HFFc6 (cell line): ENCODE data around the gene ERI3. TPM values are rescaled to one million over a fixed set of nuclear protein-coding genes. Genes with fewer than 3 reads are reported as not detected.

Experiments
- DNase-seq: peaks from one replicate; pipeline ENCODE4 v3.0.0-alpha.2; 2018
- H3K27ac Mint-ChIP-seq: 2 replicates; pipeline ENCODE4 v1.8.0; 2020; ENCODE audit warnings: mild to moderate bottlenecking, mixed read lengths
- H3K27me3 Mint-ChIP-seq: 2 replicates; pipeline ENCODE4 v1.8.0; 2021; ENCODE audit warnings: mild to moderate bottlenecking, moderate library complexity, mixed read lengths; ENCODE audit not compliant: insufficient read depth
- H3K36me3 Mint-ChIP-seq: 2 replicates; pipeline ENCODE4 v1.8.0; 2021; ENCODE audit warnings: low read depth, mixed read lengths
- H3K4me1 Mint-ChIP-seq: 2 replicates; pipeline ENCODE4 v1.8.0; 2020; ENCODE audit warnings: low read depth, mixed read lengths
- H3K4me3 Mint-ChIP-seq: 2 replicates; pipeline ENCODE4 v1.8.0; 2020; ENCODE audit warnings: mild to moderate bottlenecking, moderate library complexity, mixed read lengths
- H3K9me3 Mint-ChIP-seq: 2 replicates; pipeline ENCODE4 v1.8.0; 2020; ENCODE audit warnings: mild to moderate bottlenecking, mixed read lengths
- CTCF ChIP-seq: fragments of 200-600 bp; sonication (generic); IDR thresholded peaks from 2 replicates; pipeline ENCODE4 v1.5.0; 2021; ENCODE audit warnings: antibody characterized with exemption, mild to moderate bottlenecking
- total RNA-seq, 6 experiments: library from RNA; stranded (reverse); fragmentation: NEBNext Ultra II Directional; extraction: Animal tissue kit (Norgen Biotek cat#: 25700); gene quantifications; 2 replicates in 1 of 6; 3 replicates in 5 of 6; pipeline ENCODE4 v1.2.3, GENCODE V29; 2021

Gene ERI3
- total RNA-seq, 6 experiments from 2014 or later = 54.7 to 63.5 (median 58.3) TPM

- no peaks in the 10 kb centered on the region for H3K9me3 Mint-ChIP-seq
- no peak for TF ChIP-seq CTCF
- H3K4me3 Mint-ChIP-seq = no peak overlapping the region
- no peak overlapping the region for H3K27ac Mint-ChIP-seq
- DNase-seq = no peak
- no peaks in the 10 kb centered on the region for H3K36me3 Mint-ChIP-seq
- no peaks in the 10 kb centered on the region; the same call in 1 of the 2 replicates for H3K27me3 Mint-ChIP-seq
- H3K4me1 Mint-ChIP-seq = no peaks in the 10 kb centered on the region
These were observed 96.0 kb downstream of the ERI3 start for GRCh38 chr1:44259090-44259489.

GRCh38 chr1:44256762-44257554 is 98.1 kb downstream of the ERI3 start:
- no peak for DNase-seq
- H3K4me1 Mint-ChIP-seq = no peaks in the 10 kb centered on the region
- no peak overlapping the region for H3K27ac Mint-ChIP-seq
- no peak for TF ChIP-seq CTCF
- no peaks in the 10 kb centered on the region; the same call in 1 of the 2 replicates for H3K27me3 Mint-ChIP-seq
- no peaks in the 10 kb centered on the region for H3K36me3 Mint-ChIP-seq
- no peaks in the 10 kb centered on the region for H3K9me3 Mint-ChIP-seq
- H3K4me3 Mint-ChIP-seq = no peak overlapping the region

- no peaks in the 10 kb centered on the region for H3K9me3 Mint-ChIP-seq
- no peak for TF ChIP-seq CTCF
- no peaks in the 10 kb centered on the region for H3K36me3 Mint-ChIP-seq
- H3K4me3 Mint-ChIP-seq = no peak overlapping the region
- H3K4me1 Mint-ChIP-seq = no peaks in the 10 kb centered on the region
- no peak for DNase-seq
- no peak overlapping the region for H3K27ac Mint-ChIP-seq
- H3K27me3 Mint-ChIP-seq = no peaks in the 10 kb centered on the region; the same call in 1 of the 2 replicates
These were observed 100.6 kb downstream of the ERI3 start for GRCh38 chr1:44254392-44254910.

GRCh38 chr1:44251989-44252671 is 102.9 kb downstream of the ERI3 start:
- no peak for DNase-seq
- H3K4me3 Mint-ChIP-seq = no peak overlapping the region
- no peaks in the 10 kb centered on the region for H3K36me3 Mint-ChIP-seq
- no peak overlapping the region for H3K27ac Mint-ChIP-seq
- no peaks in the 10 kb centered on the region for H3K9me3 Mint-ChIP-seq
- peaks cover 3% of the 10 kb centered on the region; the same call in 1 of the 2 replicates for H3K27me3 Mint-ChIP-seq
- H3K4me1 Mint-ChIP-seq = no peaks in the 10 kb centered on the region
- TF ChIP-seq CTCF = no peak

GRCh38 chr1:44251486-44251885 is 103.6 kb downstream of the ERI3 start:
- Mint-ChIP-seq H3K4me1 (no peaks in the 10 kb centered on the region), H3K27ac (no peak overlapping the region), H3K4me3 (no peak overlapping the region), H3K9me3 (no peaks in the 10 kb centered on the region), H3K36me3 (no peaks in the 10 kb centered on the region), H3K27me3 (peaks cover 3% of the 10 kb centered on the region; the same call in 1 of the 2 replicates)
- DNase-seq = no peak
- no peak for TF ChIP-seq CTCF
